ENCODE data around the gene PCDH9.

DNA sequence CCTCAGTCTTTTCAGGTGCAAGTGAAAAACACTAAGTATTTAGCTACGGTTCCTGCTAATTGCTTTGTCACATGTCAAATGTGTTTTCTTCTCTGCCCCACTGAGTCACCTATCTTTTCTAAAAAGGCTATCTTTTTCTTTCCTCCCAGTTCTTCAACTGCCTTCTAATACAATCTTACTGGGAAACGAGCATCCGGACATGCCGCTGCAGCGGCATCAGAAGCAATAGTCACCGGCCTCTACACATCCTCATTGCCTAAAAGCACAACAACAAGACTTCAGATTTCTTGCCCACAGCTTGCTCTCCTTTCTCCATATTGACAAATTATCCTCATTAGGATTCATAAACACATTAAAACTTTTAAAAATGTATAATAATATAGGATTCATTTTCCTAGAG, 1.2 kb downstream of the PCDH9 start:
- TF ChIP-seq, protein P1, sequence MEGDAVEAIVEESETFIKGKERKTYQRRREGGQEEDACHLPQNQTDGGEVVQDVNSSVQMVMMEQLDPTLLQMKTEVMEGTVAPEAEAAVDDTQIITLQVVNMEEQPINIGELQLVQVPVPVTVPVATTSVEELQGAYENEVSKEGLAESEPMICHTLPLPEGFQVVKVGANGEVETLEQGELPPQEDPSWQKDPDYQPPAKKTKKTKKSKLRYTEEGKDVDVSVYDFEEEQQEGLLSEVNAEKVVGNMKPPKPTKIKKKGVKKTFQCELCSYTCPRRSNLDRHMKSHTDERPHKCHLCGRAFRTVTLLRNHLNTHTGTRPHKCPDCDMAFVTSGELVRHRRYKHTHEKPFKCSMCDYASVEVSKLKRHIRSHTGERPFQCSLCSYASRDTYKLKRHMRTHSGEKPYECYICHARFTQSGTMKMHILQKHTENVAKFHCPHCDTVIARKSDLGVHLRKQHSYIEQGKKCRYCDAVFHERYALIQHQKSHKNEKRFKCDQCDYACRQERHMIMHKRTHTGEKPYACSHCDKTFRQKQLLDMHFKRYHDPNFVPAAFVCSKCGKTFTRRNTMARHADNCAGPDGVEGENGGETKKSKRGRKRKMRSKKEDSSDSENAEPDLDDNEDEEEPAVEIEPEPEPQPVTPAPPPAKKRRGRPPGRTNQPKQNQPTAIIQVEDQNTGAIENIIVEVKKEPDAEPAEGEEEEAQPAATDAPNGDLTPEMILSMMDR (IDR thresholded peaks at IDR 0.05) = no peak
- TF ChIP-seq EP300 (IDR thresholded peaks at IDR 0.05) = no peak

Measured in suprapubic skin (tissue), 3 donors.